GM21576 (cell line): ENCODE results near the gene CXCR6.

Source experiments
- ATAC-seq: cut with Tn5 transposase; IDR thresholded peaks from one replicate; pipeline ENCODE4 v1.9.1; 2021; ENCODE audit warnings: mild to moderate bottlenecking, moderate library complexity; ENCODE audit not compliant: unreplicated experiment

CXCR6 gene

GRCh38 chr3:45966371-45966791 lies 23.1 kb downstream of the CXCR6 start:
- ATAC-seq: no peak

GRCh38 chr3:45966950-45967640 lies 23.8 kb downstream of the CXCR6 start:
- ATAC-seq: no peak

- no peak for ATAC-seq
Measured at GRCh38 chr3:45967724-45968123, 24.5 kb downstream of the CXCR6 start.

- ATAC-seq: no peak
Measured at GRCh38 chr3:45968149-45968548, 24.9 kb downstream of the CXCR6 start.

- ATAC-seq: no peak
Measured at GRCh38 chr3:45968706-45969105, 25.4 kb downstream of the CXCR6 start.

- ATAC-seq: no peak
Measured at GRCh38 chr3:45969116-45969515, 25.9 kb downstream of the CXCR6 start.

- ATAC-seq: no peak
Measured at GRCh38 chr3:45969953-45970352, 26.7 kb downstream of the CXCR6 start.

- ATAC-seq: peak; percentile 55
Measured at GRCh38 chr3:45972534-45973402, 29.5 kb downstream of the CXCR6 start.

- no peak for ATAC-seq
Measured at GRCh38 chr3:45974686-45975085, 31.4 kb downstream of the CXCR6 start.

- ATAC-seq: no peak
Measured at GRCh38 chr3:45975686-45976085, 32.4 kb downstream of the CXCR6 start.

- ATAC-seq: no peak
Measured at GRCh38 chr3:45976191-45977091, 33.2 kb downstream of the CXCR6 start.

- no peak for ATAC-seq
Measured at GRCh38 chr3:45978006-45978761, 34.9 kb downstream of the CXCR6 start.

- no peak for ATAC-seq
Measured at GRCh38 chr3:45979378-45979777, 36.1 kb downstream of the CXCR6 start.

GRCh38 chr3:45980229-45980813 lies 37.1 kb downstream of the CXCR6 start:
- no peak for ATAC-seq

GRCh38 chr3:45980819-45981218 lies 37.6 kb downstream of the CXCR6 start:
- no peak for ATAC-seq

- ATAC-seq: no peak
Measured at GRCh38 chr3:45981346-45982074, 38.2 kb downstream of the CXCR6 start.

GRCh38 chr3:45983770-45984169 lies 40.5 kb downstream of the CXCR6 start:
- ATAC-seq: no peak

GRCh38 chr3:45984331-45985312 lies 41.4 kb downstream of the CXCR6 start:
- no peak for ATAC-seq
